Spleen (tissue), 11 donors: ENCODE measurements around the gene SEC22A. TPM values are rescaled to one million over a fixed set of nuclear protein-coding genes. Genes with fewer than 3 reads are reported as not detected.

Source experiments
- DNase-seq: peaks from one replicate; pipeline ENCODE4 v3.0.0-alpha.2; 2020
- H3K27ac ChIP-seq, 8 donors: fragments of 200-600 bp; sonication (generic) in 7 of 8; 1 replicate in 4 of 8; 2 replicates in 4 of 8; pipeline versions ENCODE4 v1.5.0 to v1.8.0; 2016 to 2021; ENCODE audit warnings: inconsistent platforms in 4 of 8, mild to moderate bottlenecking in 4 of 8, moderate library complexity in 1 of 8
- H3K27me3 ChIP-seq, 7 donors: fragments of 200-600 bp; sonication (generic) in 6 of 7; replicated peaks in 1 of 7; 1 replicate in 4 of 7; 2 replicates in 3 of 7; pipeline versions ENCODE4 v1.5.0 to v1.8.0; 2016 to 2021; ENCODE audit warnings: inconsistent platforms in 3 of 7, mild to moderate bottlenecking in 1 of 7
- H3K36me3 ChIP-seq, 6 donors: fragments of 200-600 bp; sonication (generic) in 5 of 6; 1 replicate in 4 of 6; 2 replicates in 2 of 6; pipeline versions ENCODE4 v1.5.0 to v1.8.0; 2016 to 2021; ENCODE audit warnings: inconsistent platforms in 2 of 6
- H3K4me1 ChIP-seq, 6 donors: fragments of 200-600 bp; sonication (generic) in 5 of 6; 1 replicate in 3 of 6; 2 replicates in 3 of 6; pipeline versions ENCODE4 v1.5.0 to v1.8.0; 2016 to 2021; ENCODE audit warnings: inconsistent platforms in 3 of 6
- H3K4me3 ChIP-seq, 8 donors: fragments of 200-600 bp; sonication (generic) in 7 of 8; 1 replicate in 4 of 8; 2 replicates in 4 of 8; pipeline versions ENCODE4 v1.5.0 to v1.8.0; 2016 to 2021; ENCODE audit warnings: inconsistent platforms in 4 of 8, mild to moderate bottlenecking in 4 of 8, moderate library complexity in 2 of 8
- H3K9me3 ChIP-seq, 8 donors: fragments of 200-600 bp; sonication (generic) in 7 of 8; 1 replicate in 4 of 8; 2 replicates in 4 of 8; pipeline versions ENCODE4 v1.5.0 to v1.8.0; 2016 to 2021; ENCODE audit warnings: inconsistent platforms in 4 of 8
- POLR2A ChIP-seq, 3 donors: fragments of 450-650 bp; IDR thresholded peaks; one replicate each; pipeline ENCODE4 v1.5.1; 2017; ENCODE audit warnings: antibody characterized with exemption in 3 of 3, mild to moderate bottlenecking in 1 of 3
- POLR2AphosphoS5 ChIP-seq, 3 donors: sonication (generic); formaldehyde crosslinking; IDR thresholded peaks; one replicate each; pipeline ENCODE4 v1.5.1; 2017; ENCODE audit warnings: antibody characterized with exemption in 3 of 3
- WGBS, 5 donors: extraction: QIAGEN DNeasy Blood & Tissue Kit in 3 of 5; methylation state at CpG; one replicate each; pipeline versions ENCODE4 v1.1.5 to v1.1.7; 2013 to 2018; 5-methylcytosine and 5-hydroxymethylcytosine counted together
- intact Hi-C: fragments of 100-400 bp; cut with DNase I; formaldehyde crosslinking; loops from one replicate; pipeline ENCODE4 v1.15.0; 2023; ENCODE audit warnings: low total_unique reads
- polyA plus RNA-seq, 3 donors: library from polyadenylated mRNA; stranded (reverse); fragments of 200-250 nt; gene quantifications; one replicate each; pipeline ENCODE4 v1.2.1, GENCODE V29; 2013
- total RNA-seq, 7 donors: library from RNA; depleted of rRNA in 3 of 7; stranded (reverse); fragments of >200 nt in 3 of 7; fragmentation: NEBNext Ultra II Directional in 4 of 7; extraction: Animal tissue kit (Norgen Biotek cat#: 25700) in 4 of 7; gene quantifications; one replicate each; pipeline versions ENCODE4 v1.1.0 to v1.2.1, GENCODE V29; 2016 to 2021
- TF ChIP-seq, protein P1 (sequence below), 11 experiments: fragments of 200-600 bp in 7 of 11; fragments of 450-650 bp in 4 of 11; sonication (generic) in 4 of 11; IDR thresholded peaks in 8 of 11; conservative IDR thresholded peaks in 3 of 11; 1 replicate in 7 of 11; 2 replicates in 4 of 11; pipeline versions ENCODE4 v1.4.0 to v1.8.0; 2016 to 2021; ENCODE audit warnings: antibody characterized with exemption in 11 of 11, inconsistent platforms in 4 of 11, mild to moderate bottlenecking in 1 of 11
- donor health status: healthy with polysubstance abuse.
- donor health status: DM: no; HTN: no; CAD: no; lungs with moderate emphysema.
- donor health status: DM: no; HTN: no; CAD: no.
- donor health status: Bipolar disorder and iron deficiency.
- donor health status: healthy.
- donor health status: DM: no; HTN: no; CAD: no.
- donor health status: DM: yes; HTN: yes; CAD: no.

SEC22A gene
- total and polyA plus RNA-seq, 10 donors, result 6.8 to 40.6 (median 14.2) TPM

GRCh38 chr3:123157209-123157597, 44.5 kb upstream of the SEC22A start:
- peaks cover 0 to 25% (median 0%) of the 10 kb centered on the region in 6 donors for H3K4me1 ChIP-seq
- H3K27ac ChIP-seq, result no peak overlapping the region
- WGBS, 5 donors, result 86 to 97% (median 89%) methylated on average over 2 of the region's 2 CpGs
- H3K27me3 ChIP-seq, result no peaks in the 10 kb centered on the region
- DNase-seq, result no peak
- peaks cover 0 to 98% (median 32%) of the 10 kb centered on the region in 6 donors for H3K36me3 ChIP-seq
- no peaks in the 10 kb centered on the region for H3K9me3 ChIP-seq
- TF ChIP-seq POLR2AphosphoS5 (IDR thresholded peaks at IDR 0.05) (no peak), POLR2A (IDR thresholded peaks at IDR 0.05) (no peak)
- TF ChIP-seq, protein P1, sequence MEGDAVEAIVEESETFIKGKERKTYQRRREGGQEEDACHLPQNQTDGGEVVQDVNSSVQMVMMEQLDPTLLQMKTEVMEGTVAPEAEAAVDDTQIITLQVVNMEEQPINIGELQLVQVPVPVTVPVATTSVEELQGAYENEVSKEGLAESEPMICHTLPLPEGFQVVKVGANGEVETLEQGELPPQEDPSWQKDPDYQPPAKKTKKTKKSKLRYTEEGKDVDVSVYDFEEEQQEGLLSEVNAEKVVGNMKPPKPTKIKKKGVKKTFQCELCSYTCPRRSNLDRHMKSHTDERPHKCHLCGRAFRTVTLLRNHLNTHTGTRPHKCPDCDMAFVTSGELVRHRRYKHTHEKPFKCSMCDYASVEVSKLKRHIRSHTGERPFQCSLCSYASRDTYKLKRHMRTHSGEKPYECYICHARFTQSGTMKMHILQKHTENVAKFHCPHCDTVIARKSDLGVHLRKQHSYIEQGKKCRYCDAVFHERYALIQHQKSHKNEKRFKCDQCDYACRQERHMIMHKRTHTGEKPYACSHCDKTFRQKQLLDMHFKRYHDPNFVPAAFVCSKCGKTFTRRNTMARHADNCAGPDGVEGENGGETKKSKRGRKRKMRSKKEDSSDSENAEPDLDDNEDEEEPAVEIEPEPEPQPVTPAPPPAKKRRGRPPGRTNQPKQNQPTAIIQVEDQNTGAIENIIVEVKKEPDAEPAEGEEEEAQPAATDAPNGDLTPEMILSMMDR (IDR thresholded peaks at IDR 0.05 in 8 of 11, conservative IDR thresholded peaks at IDR 0.05 in 3 of 11), result no peak
- H3K4me3 ChIP-seq, result no peak overlapping the region
- intact Hi-C loops, result no loop called here

- Histone ChIP-seq H3K27ac (no peak overlapping the region), H3K9me3 (no peaks in the 10 kb centered on the region), H3K4me3 (no peak overlapping the region), H3K27me3 (no peaks in the 10 kb centered on the region), H3K36me3 (peaks cover 0 to 98% (median 33%) of the 10 kb centered on the region in 6 donors), H3K4me1 (peaks cover 0 to 19% (median 0%) of the 10 kb centered on the region in 6 donors)
- 91 to 92% (median 91%) methylated on average over 4 of the region's 4 CpGs for WGBS, 5 donors
- DNase-seq, result no peak
- intact Hi-C loops, result no loop called here
- TF ChIP-seq, protein P1 (IDR thresholded peaks at IDR 0.05 in 8 of 11, conservative IDR thresholded peaks at IDR 0.05 in 3 of 11), result no peak
- TF ChIP-seq POLR2A (IDR thresholded peaks at IDR 0.05) (no peak), POLR2AphosphoS5 (IDR thresholded peaks at IDR 0.05) (no peak)
Observed at GRCh38 chr3:123157598-123158287, 44.0 kb upstream of the SEC22A start.

- TF ChIP-seq POLR2AphosphoS5 (IDR thresholded peaks at IDR 0.05), result no peak
- TF ChIP-seq, protein P1 (IDR thresholded peaks at IDR 0.05 in 8 of 11, conservative IDR thresholded peaks at IDR 0.05 in 3 of 11), result no peak
- no peak for TF ChIP-seq POLR2A (IDR thresholded peaks at IDR 0.05)
- Histone ChIP-seq H3K36me3 (peaks cover 0 to 98% (median 33%) of the 10 kb centered on the region in 6 donors), H3K4me3 (no peak overlapping the region), H3K4me1 (peaks cover 0 to 14% (median 0%) of the 10 kb centered on the region in 6 donors), H3K9me3 (no peaks in the 10 kb centered on the region), H3K27me3 (no peaks in the 10 kb centered on the region), H3K27ac (no peak overlapping the region)
- intact Hi-C loops, result no loop called here
- WGBS, 5 donors, result 63 to 83% (median 77%) methylated on average over 3 to 4 of the region's 4 CpGs
- DNase-seq, result no peak
Observed at GRCh38 chr3:123158330-123158729, 43.4 kb upstream of the SEC22A start.

DNA sequence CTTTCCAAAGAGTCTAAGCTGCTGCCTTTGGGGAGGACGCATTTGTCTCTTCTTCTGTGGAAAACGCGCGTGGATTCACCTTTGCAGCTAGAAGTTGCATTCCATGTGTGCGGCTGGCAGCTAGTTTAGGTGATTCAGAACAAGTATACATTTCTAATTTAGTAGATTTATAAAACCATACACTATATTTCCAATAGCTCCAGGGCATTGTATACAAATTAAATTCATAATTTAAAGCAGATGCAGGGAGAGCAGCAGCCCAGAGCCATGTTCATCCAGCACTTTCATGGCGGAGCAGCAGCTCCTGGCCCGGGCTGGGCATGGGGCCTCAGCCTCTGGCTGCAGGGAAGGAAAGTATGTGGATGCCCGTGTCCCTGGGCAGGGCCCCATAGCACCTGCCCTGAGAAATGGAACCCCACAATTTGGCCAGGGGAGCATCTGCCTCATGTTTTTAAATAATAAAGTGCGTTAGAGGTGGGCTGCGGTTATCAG, 42.8 kb upstream of the SEC22A start:
- Histone ChIP-seq H3K9me3 (no peaks in the 10 kb centered on the region), H3K27me3 (no peaks in the 10 kb centered on the region), H3K4me3 (no peak overlapping the region), H3K27ac (no peak overlapping the region), H3K4me1 (peaks cover 0 to 8% (median 0%) of the 10 kb centered on the region in 6 donors), H3K36me3 (peaks cover 0 to 98% (median 34%) of the 10 kb centered on the region in 6 donors)
- TF ChIP-seq POLR2AphosphoS5 (IDR thresholded peaks at IDR 0.05), result no peak
- TF ChIP-seq POLR2A (IDR thresholded peaks at IDR 0.05), result no peak
- TF ChIP-seq, protein P1 (IDR thresholded peaks at IDR 0.05 in 8 of 11, conservative IDR thresholded peaks at IDR 0.05 in 3 of 11), result no peak
- 94 to 98% (median 95%) methylated on average over 10 of the region's 10 CpGs for WGBS, 5 donors
- no peak for DNase-seq
- intact Hi-C loops, result no loop called here
